Stomach smooth muscle (tissue), 2 donors: ENCODE measurements around the gene ENGASE.
A peak's percentile ranks its signal among the peaks of the same experiment; 100 is the strongest.
"Not testable (repeated sequence)": the region's sequence is repeated elsewhere in the genome, so short reads cannot be mapped to it uniquely, and the experiment has no call there.

Experiments used
- H3K27ac ChIP-seq: one replicate; pipeline ENCODE4 v1.7.0; 2013; ENCODE audit warnings: mild to moderate bottlenecking, low read length, inconsistent platforms
- H3K27me3 ChIP-seq, 2 donors: one replicate each; pipeline ENCODE4 v1.7.0; 2013; ENCODE audit warnings: low read length in 2 of 2; ENCODE audit not compliant: insufficient read depth in 2 of 2, control insufficient read depth in 1 of 2
- H3K36me3 ChIP-seq, 2 donors: one replicate each; pipeline ENCODE4 v1.7.0; 2013; ENCODE audit warnings: low read length in 2 of 2; ENCODE audit not compliant: control insufficient read depth in 2 of 2, insufficient read depth in 2 of 2
- H3K4me1 ChIP-seq: one replicate; pipeline ENCODE4 v1.7.0; 2013; ENCODE audit warnings: low read length; ENCODE audit not compliant: control insufficient read depth, insufficient read depth
- H3K4me3 ChIP-seq, 2 donors: one replicate each; pipeline ENCODE4 v1.7.0; 2013; ENCODE audit warnings: low read length in 2 of 2
- H3K9ac ChIP-seq, 2 donors: one replicate each; pipeline ENCODE4 v1.7.0; 2013; ENCODE audit warnings: low read length in 2 of 2, mild to moderate bottlenecking in 1 of 2
- H3K9me3 ChIP-seq, 2 donors: one replicate each; pipeline ENCODE4 v1.7.0; 2013; ENCODE audit warnings: low read length in 2 of 2; ENCODE audit not compliant: control insufficient read depth in 2 of 2
- donor health status: healthy.
- donor health status: Pancreatic carcinoma.

The ENGASE gene

GRCh38 chr17:79074649-79075445, at the start of gene ENGASE:
Gene ENGASE (plus strand): TSS chr17:79074824. CDS start chr17:79074945, 121 bp downstream.
- peak within 1 kb of the TSS; percentile 41 for H3K27ac ChIP-seq
- H3K4me1 ChIP-seq: peaks cover 14% of the 10 kb centered on the region
- peaks cover 11 to 13% of the 10 kb centered on the region in 2 donors for H3K36me3 ChIP-seq
- H3K9ac ChIP-seq: peak within 1 kb of the TSS; percentile 49 to 81
- H3K9me3 ChIP-seq: no peaks in the 10 kb centered on the region
- no peaks in the 10 kb centered on the region for H3K27me3 ChIP-seq
- peak within 1 kb of the TSS; percentile 64 to 77 for H3K4me3 ChIP-seq

- H3K36me3 ChIP-seq: no peaks in the 10 kb centered on the region
- H3K27me3 ChIP-seq: no peaks in the 10 kb centered on the region
- H3K9ac ChIP-seq: peak overlapping the region; percentile 60 to 71
- no peaks in the 10 kb centered on the region for H3K9me3 ChIP-seq
- H3K4me3 ChIP-seq: peak overlapping the region; percentile 80 to 83
- peak overlapping the region; percentile 60 for H3K27ac ChIP-seq
- H3K4me1 ChIP-seq: peaks cover 75% of the 10 kb centered on the region
Observed at GRCh38 chr17:79024901-79025737, 49.5 kb upstream of the ENGASE start.

GRCh38 chr17:79026376-79027273, 48.0 kb upstream of the ENGASE start:
- Histone ChIP-seq H3K4me1 (peaks cover 65% of the 10 kb centered on the region), H3K27ac (peak overlapping the region; percentile 69), H3K27me3 (no peaks in the 10 kb centered on the region), H3K4me3 (peak overlapping the region in 1 of 2 donors; percentile 58), H3K9me3 (no peaks in the 10 kb centered on the region), H3K9ac (peak overlapping the region; percentile 19 to 47), H3K36me3 (no peaks in the 10 kb centered on the region)

- peak overlapping the region; percentile 69 for H3K27ac ChIP-seq
- no peaks in the 10 kb centered on the region for H3K36me3 ChIP-seq
- no peaks in the 10 kb centered on the region for H3K27me3 ChIP-seq
- H3K9ac ChIP-seq: peak overlapping the region; percentile 19 to 47
- no peaks in the 10 kb centered on the region for H3K9me3 ChIP-seq
- peak overlapping the region in 1 of 2 donors; percentile 58 for H3K4me3 ChIP-seq
- peaks cover 68% of the 10 kb centered on the region for H3K4me1 ChIP-seq
Observed at GRCh38 chr17:79027274-79027924, 47.2 kb upstream of the ENGASE start.

GRCh38 chr17:79027925-79028491, 46.6 kb upstream of the ENGASE start:
- Histone ChIP-seq H3K9ac (peak overlapping the region; percentile 19 to 47), H3K36me3 (no peaks in the 10 kb centered on the region), H3K27ac (peak overlapping the region; percentile 69), H3K9me3 (no peaks in the 10 kb centered on the region), H3K27me3 (no peaks in the 10 kb centered on the region), H3K4me1 (peaks cover 65% of the 10 kb centered on the region), H3K4me3 (peak overlapping the region in 1 of 2 donors; percentile 58)

GRCh38 chr17:79028496-79029326, 45.9 kb upstream of the ENGASE start:
- H3K27me3 ChIP-seq: no peaks in the 10 kb centered on the region
- H3K9me3 ChIP-seq: no peaks in the 10 kb centered on the region
- H3K36me3 ChIP-seq: no peaks in the 10 kb centered on the region
- no peak overlapping the region for H3K9ac ChIP-seq
- no peak overlapping the region for H3K4me3 ChIP-seq
- H3K4me1 ChIP-seq: peaks cover 65% of the 10 kb centered on the region
- peak overlapping the region; percentile 69 for H3K27ac ChIP-seq

GRCh38 chr17:79029327-79030009, 45.2 kb upstream of the ENGASE start:
- no peak overlapping the region for H3K4me3 ChIP-seq
- peaks cover 63% of the 10 kb centered on the region for H3K4me1 ChIP-seq
- H3K27ac ChIP-seq: no peak overlapping the region
- no peaks in the 10 kb centered on the region for H3K9me3 ChIP-seq
- H3K36me3 ChIP-seq: no peaks in the 10 kb centered on the region
- H3K27me3 ChIP-seq: no peaks in the 10 kb centered on the region
- no peak overlapping the region for H3K9ac ChIP-seq

GRCh38 chr17:79030636-79031035, 44.0 kb upstream of the ENGASE start:
- not testable (repeated sequence) for H3K27ac ChIP-seq, H3K36me3 ChIP-seq, H3K9ac ChIP-seq, H3K27me3 ChIP-seq, H3K4me3 ChIP-seq, H3K9me3 ChIP-seq
- peaks cover 57% of the 10 kb centered on the region for H3K4me1 ChIP-seq
